A204.1 (cell line): Measurements from ENCODE around the gene ANKRD39.
"Not testable (repeated sequence)": the region's sequence is repeated elsewhere in the genome, so short reads cannot be mapped to it uniquely, and the experiment has no call there.

Experiments
- FAIRE-seq: peaks from 2 replicates; lab custom pipeline; 2012; peaks lifted over from hg19 to GRCh38; lab: Jason Lieb, UNC

The ANKRD39 gene

DNA sequence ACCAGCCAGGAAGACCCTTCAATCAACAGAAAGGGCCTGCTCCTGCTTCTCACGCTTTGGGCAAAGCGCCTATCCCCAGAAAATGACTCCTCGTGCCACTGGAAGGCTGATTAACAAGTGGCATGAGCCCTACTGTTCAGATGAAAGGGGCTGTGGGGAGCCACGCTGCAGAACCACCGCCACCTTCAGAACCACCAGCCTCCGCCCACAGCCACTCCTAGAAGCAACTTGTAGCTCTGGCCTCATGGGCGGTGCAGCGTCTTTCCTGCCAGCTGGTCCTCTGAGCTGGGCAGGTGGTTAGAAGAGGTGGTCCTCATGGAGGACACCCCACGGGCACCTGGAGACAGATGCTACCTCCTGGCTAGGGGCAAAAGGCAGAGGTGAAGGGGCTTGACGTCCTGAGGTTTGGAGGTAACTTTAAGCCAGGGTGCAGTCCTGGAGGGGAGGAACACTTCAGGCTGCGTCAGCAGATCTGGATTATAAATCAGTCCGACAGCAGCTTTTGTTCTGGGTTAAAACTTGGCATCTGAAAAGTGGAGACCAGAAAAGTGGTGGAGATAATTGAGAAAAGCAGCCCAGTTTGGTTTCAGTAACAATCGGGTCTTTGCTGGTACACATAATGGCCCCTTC lies 12.9 kb upstream of the ANKRD39 start:
- FAIRE-seq, result no peak

DNA sequence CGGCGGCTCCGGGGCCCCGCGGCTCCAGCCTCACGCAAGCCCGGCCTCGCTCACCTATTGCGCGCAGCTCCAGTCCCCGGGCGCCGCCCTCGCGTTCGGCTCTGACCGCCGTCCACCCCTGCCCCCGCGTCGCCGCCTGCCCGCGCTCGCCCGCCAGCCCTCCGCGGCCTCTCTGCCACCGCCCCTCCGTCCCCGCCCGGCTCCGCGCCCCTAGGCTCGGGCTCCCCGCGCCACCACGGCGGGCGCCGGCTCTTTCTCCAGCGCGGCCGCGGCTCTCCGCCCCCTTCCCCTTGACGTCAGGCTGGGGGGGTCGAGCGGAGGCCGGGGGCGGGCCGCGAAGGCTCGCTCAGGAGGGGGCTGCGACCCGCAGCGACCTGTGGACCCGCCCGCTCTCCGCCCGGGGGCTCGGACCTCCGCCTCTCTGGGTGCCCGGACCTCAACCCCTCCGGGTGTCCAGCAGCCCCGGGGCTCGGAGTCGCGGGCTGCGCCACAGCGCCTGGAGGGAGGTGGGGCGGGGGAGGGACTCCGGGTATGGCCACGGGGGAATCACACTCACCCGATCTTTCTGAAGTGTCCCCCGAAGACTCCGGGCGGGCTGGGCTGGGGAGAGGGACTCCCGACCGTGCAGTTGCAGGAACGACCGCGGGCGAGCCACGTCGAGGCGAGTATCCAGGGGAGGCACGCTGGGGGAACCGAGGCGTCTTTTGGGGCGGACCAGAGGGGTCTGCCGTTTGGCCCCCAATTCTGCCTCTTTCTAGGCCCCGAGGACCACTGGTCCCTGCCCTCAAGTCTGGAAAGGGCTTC lies 12.2 kb upstream of the ANKRD39 start, which contains the start of gene SEMA4C:
Gene SEMA4C, minus strand, starts transcription at position 259 of the 804 bp plus-strand sequence. CDS start 2,194 bp downstream, outside the sequence.
- FAIRE-seq, result no peak

DNA sequence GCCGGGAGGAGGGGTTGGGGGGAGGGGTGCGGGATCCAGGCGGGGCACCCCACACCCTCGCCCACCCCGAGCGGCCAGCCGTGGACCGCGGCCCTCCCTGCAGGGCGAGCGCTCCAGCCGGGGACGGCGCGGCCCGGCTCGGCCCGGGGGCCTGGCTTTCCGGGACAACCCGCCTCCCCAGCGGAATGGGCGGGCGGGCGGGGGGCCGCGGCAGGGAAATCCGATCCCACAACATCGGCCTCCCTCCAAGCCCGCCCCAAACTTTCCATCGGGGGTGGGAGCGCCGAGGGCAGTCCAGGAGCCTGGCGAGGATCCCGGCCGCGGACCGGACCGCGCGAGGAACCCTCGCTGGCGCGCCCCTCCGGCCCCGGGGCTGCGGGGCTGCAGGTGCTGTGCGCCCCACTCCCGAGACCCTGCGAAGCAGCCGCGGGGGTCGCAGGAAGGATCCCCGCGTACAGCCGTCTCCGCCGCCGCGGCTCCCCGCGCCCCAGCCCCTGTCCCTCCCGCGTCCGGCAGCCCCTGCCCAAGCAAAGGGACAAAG lies 11.5 kb upstream of the ANKRD39 start:
- no peak for FAIRE-seq

DNA sequence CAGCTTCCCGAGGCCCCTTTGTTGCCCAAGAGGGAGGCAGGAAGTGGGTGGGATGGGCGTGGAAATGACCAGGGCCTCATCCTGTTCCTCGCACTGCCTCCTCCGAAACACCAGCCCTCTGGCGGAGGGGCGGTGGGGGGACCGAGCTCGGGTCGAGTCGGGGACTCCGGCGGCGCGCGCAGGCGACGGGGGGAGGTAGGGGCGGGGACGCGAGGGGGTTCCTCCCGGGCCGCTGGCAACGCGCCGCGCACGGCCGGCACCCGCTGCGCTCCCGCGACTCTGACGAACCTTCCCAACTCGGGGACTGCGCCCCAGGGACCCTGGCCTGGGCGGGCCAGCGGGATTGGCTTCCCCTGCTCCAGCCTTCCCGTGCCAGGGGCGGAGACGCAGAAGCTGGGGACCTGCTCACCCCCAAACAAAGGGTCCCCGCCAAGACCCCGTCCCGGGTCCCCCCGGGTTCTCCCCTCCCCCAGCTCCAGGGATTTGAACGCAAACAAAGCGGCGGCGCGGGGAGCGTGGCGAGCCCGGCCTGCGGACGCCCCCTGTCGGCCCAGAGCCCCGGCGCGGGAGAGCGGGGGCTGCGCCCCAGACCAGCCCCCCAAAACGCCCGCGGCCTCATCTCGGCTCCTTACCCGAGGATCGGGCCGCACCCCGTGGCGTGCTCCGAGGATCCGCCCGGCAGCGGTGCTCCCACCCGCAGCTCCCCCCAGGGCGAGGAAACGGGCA lies 10.9 kb upstream of the ANKRD39 start:
- FAIRE-seq, result no peak

DNA sequence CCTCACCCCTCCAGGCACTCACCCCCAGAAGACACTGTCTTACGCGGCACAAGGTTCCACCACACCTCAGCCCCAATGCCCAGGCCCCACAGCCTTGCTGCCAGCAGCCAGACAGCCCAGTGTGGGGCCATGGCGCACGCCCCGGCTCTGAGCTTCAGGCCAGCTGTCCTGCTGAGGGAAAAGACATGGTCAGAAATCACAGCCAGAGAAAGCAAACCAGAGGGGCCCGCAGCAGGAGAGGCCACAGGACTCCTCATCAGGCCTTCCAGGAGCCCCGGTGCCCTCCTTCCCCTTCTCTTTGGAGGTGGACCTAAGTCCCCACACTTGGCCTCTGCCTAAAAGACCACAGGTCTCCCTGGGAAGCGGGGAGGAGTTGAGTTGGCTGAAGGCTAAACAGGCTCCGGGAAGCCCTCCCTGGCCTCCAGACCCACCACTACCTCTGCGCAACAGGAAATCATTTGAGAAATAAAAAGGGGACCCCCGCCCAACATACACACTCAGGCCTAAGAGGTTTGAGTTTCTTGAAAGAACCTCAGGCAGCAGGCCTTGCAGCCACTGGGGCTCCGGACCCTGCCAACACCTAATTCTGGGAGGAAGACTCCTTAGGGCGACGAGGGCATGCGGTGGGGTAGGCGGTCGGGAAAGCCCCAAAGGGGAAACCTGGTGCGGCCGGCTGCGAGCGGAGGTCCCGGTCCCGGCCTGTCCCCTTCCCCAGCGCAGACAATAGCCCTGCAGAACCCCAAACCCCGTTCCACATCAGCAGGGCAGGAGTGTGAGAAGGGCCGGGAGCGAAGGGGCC lies 10.1 kb upstream of the ANKRD39 start:
- FAIRE-seq, result no peak

DNA sequence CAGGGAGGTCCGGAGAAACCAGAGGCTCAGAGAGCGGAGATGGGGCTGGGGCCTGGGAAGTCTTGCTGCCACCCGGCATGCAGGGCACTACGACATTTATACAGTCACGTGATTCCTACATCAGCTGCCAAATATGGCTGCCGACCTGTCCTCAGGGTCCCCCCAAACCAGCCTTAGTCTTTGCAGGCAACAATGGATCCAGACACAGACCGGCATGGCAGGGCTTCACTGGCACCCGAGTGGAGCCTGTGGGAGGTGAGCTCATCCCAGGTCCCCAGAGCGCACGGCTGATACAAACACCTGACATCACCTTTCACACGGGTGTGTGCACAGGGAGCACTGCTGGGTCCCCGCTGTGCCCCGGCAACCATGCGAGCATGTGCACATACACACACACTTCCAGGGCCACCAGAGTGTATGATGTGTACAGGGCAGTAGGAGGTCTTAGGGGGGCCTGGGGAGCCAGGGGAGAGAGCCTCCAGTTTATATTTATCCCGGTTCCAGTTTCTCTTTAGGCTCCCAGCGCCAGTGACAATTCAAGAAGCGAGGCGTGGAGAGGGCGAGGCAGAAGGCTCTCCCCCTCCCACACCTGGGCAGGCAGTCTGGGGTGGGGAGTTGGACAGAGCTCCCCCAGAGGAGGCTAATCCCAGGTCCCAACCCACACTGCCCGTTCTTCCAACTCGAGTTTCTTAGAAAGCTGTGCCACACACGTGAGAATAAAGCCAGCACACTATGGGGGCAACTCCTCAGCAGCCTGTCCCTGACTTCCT lies 9.4 kb upstream of the ANKRD39 start:
- FAIRE-seq, result no peak

DNA sequence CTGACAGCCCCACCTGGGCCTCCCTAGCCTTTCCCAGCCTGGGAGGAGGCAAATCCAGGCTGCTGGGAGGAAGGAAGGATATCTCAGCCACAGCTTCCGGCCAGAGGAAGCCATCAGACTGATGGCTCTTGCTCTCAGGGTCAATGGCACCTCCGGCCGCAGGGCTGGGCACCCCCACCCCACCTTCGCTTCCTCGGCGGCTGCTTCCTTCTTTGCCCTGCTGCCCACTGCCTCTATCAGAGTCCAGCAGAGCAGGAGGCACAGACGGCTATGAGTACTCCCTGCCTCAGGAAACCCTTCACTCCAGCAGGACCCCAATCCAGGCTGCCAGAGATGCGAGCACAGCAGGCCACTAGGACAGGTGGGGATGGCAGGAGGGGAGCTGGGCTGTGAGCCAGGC lies 8.8 kb upstream of the ANKRD39 start:
- no peak for FAIRE-seq

DNA sequence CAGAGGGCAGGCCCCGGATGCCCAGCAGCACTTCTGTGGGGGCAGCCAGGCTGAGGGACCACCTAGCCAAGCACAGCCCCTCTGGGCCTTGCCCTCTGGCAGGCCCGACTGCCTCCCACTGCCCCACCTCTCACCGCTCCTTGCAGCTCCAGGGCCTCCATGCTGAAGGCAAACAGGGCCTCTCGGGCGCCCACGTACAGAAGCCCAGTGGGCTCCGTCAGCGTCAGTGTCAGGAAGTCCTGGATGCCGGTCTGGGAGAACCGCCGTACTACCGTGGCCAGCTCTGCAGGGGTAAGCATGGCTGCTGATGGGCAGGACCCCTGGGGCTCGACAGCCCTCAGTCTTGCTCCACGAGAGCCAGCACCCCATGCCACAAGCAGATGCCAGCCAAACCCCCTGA lies 8.3 kb upstream of the ANKRD39 start:
- no peak for FAIRE-seq

DNA sequence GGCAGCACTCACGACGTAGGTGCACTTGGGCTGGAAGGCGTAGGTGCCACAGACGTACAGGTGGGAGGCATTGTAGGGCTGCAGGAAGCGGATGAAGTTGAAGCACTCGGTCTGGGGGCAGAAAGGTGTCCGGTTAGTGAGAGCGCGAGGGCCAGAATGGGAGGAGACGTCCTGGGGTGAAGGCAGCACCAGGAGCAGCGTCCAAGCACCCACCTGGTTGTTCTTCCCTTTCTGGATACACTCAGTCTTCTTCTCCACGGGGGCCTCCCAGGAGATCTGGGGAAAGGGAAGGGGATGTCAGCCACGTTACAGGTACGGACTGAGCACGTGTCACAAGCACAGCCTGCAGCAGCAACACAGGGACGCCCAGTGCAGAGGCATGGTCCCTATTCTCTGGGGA lies 7.8 kb upstream of the ANKRD39 start:
- no peak for FAIRE-seq

DNA sequence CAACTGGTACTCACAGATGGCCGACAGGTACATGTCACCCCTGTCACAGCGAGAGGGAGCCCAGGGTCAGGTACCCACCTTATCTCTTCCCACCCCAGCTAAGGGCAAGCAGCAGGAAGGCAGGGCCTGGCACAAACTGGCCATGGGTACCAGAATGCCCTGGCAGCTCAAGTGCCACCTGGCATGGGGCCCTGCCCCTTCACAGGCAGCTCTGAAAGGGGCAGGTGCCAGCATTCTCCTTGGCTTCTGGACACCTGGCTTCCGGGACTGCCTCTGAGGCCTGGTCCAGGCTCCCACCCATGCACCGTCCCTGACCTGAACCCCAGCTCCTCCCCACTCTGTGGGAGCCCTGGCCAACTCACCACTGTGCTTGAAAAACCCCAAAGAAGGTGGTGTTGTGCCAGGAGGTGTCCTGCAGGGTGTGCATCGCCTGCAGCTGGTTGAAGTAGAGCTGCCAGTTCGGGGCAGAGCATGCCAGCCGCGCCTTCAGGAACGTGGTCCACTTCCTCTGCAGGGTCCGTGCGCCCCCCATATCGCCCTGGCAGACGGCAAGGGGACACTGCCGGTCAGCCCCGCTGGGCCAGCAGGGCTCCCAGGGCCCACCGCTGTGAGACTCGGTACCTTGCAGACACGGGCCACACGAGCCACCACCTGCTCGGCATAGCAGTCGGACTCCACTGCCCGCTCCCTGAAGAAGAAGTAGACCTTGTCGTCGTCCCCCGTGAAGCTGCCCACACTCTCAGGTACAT lies 6.7 kb upstream of the ANKRD39 start:
- no peak for FAIRE-seq

DNA sequence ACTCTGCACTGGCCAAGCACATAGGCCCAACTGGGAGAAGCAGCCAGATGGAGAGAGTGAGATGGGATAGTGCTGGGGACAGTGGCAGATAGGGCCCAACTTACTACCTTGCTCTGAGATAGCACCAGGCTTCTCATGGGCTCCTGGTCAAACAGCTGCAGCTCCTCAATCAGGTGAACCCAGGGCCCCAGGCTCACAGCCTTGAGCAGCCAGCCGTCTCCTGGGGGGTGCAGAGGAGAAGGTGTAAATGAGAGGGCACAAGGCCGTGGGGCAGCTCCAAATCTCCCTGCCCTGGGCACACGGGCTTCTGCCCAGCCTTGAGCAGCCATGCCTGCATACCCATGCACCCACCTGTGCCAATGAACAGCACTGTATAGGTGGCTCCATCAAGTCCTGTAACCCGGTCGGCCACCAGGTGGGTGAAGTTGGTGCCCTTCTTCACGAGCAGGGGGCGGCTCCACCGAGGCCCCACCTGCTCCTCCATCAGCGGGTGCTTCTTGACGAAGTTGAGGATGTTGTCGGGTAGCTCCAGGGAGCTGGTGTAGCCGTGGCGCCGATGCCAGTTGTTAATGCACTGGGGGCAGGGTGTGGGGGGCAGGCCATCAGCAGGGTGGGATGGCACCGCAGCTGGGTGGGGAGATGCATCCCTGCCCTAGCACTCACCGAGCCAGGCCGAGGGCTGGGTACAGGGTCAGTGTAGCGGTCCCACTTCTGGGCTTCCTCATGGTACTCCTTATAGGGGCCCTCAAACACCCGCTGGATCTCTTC lies 5.9 kb upstream of the ANKRD39 start:
- FAIRE-seq, result no peak

DNA sequence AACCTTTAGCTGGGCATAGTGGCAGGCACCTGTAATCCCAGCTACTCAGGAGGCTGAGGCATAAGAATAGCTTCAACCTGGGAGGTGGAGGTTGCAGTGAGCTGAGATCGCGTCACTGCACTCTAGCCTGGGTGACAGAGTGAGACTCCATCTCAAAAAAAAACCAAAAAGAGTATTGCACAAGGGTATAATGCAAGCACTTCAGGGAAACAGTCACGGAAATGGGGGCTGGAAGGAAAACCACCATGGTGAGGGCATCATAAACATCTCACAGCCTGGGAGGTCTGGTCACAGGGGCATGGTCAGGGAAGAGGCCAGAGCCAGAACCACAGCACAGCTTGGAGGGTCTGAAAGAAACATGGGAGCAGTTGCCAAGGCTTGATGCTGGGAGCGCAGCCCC lies 5.2 kb upstream of the ANKRD39 start:
- not testable (repeated sequence) for FAIRE-seq

DNA sequence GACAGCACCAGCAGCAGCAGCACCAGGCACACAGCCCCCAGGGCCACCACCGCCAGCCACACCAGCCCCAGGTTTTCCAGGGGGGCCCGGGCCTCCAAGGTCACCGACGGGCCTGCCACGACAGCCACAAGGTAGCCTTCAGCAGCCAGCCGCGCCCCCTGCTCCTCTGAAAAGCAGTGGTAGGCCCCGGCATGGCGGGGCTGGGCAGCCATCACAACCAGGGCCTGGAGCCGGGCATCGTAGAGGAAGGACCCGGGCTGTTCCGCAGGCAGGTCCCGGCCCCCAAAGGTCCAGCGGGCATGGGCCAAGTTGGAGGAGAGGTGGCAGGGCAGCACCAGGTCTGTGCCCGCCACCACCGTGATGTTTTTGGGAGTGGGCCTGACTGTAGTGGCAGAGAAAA lies 3.3 kb upstream of the ANKRD39 start:
- FAIRE-seq, result no peak

DNA sequence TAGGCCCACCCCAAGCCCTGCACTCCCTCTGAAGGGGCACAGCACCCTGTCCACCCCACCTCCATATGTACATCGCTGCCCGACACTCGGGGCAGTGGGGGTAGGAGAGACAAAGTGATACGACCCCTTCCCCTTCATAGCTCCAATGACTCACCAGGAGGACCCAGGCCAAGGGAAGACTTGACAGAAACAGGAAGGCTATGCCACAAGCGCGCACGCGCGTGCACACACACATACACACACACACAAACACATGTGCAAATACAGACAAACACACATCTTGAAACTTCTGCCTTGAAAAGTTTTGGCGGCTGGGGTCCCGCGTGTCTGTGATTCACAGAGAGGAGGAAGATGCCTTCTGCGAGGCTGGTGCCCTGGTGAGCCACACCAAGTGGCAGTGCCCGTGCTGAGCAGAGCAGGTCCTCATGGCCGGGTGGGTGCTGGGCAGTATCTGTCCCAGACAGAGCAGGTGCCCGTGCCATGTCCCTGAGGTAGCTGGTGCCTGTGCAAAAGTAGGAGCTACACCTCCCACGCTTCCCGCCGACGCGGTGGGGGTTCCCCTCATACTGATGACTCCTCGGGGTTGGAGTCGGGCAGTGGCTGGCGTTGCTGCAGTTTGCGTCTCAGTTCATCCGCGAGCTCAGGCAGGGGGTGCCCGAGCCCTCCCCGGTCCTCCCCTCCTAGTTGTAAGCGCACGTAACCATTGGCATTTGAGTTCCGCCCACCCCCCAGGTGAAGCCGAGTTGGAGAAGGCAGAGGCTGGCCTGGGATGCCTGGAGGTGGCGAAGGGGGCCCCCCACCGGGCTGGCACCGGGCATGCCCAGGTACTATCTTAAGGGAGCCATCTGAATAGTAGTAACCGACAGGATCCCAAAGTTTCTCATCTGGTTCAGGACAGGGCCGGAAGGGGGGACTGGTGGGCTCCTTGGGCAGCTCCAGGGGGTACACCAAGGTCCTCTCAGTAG lies 2.5 kb upstream of the ANKRD39 start:
- FAIRE-seq, result no peak

DNA sequence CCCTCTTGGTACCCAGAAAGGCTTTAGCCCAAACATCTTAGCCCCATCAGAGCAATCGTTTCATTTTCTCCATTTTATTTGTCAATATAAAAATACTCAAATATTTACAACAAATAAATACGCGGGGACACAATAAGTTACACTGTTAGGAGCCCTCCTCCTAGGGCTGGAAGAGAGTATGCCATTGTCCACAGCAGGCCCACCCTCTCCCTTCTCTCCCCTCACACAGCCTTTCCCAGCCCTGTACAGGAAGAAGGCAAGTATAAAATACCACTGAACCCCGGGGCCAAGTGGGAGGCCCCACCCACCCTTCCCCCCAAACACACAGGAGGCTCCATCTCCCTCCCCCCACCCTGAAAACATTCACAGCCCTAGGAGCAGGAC lies 1.9 kb upstream of the ANKRD39 start:
- no peak for FAIRE-seq

DNA sequence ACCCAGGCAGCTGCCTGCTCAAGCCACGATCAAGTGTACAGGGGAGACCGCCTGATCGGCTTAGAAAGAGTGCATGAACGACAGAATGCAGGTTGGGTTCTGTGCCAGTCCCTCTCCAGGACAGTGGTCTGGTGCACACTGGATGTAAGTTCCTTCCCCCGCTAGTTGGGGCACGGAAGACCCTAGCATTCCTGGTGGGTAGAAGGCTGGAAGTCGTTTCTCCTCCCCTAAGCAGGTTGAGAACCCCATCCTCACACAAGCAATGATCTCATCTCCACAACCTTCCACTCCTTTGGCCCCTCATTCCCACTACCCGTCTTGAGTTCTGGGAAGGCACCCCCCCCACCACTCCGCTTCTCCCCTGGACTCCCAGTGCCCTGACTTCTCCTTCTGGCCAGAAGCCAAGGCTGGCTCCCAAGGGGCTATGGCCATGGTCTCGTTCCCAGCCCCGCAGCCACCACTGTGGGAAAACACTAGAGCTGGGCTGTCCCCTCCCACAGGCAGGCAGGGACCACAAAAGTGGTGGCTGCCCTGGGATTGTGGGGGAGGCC lies 1.4 kb upstream of the ANKRD39 start:
- no peak for FAIRE-seq

DNA sequence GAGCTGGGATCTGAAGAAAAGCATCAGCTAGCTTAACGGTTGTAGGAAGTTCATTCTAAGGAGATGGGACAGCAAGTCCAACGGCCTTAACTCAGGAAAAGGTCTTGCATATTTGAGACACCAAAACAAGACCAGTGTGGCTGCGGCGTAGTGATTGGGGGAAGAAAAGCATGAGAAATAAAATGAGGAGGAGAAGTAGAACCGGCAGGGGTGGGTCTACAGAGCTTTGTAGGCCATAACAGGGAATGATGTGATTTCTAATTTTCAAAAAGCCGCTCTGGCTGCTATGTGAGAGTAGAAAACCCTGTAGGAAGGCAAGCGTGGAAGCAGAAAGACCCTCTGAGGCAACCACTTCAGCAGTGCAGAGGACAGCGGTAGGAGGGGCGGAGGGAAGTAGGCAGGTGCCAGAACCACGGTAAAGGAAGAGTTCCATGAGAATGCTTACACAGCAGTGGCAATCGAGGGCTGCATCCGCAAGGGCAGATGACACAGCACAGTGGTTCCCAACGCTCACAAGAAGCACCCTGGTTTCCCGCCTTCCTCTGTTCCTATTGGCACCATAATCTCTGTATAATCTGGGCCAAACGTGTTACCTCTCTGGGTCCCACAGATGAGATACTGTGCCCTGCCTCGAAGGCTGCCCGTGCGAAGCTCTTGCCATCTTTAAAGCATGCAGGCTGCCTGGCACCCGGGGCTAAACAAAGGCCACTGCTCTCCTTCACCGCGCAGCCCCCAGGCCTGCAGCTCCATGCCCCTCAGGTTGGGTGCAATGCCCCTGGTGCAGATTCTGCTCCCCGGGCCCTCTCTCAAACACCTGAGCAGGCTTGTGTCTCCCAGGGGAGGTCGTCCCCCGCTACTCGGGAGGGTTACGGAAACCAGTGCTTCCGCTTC lies 795 bp downstream of the ANKRD39 start:
- FAIRE-seq, result no peak
